ENCODE measurements around the gene CTIF. TPM values are rescaled to one million over a fixed set of nuclear protein-coding genes. Genes with fewer than 3 reads are reported as not detected.
A peak's percentile ranks its signal among the peaks of the same experiment; 100 is the strongest.

Gene CTIF
- polyA plus RNA-seq, 10 donors: 25.4 to 43.6 (median 34.2) TPM

GRCh38 chr18:48530399-48531081 is 8.3 kb upstream of the CTIF start:
- no peak for DNase-seq

- no peak for DNase-seq
Observed at GRCh38 chr18:48531082-48531403, 7.8 kb upstream of the CTIF start.

GRCh38 chr18:48531908-48532307 is 6.9 kb upstream of the CTIF start:
- DNase-seq: no peak

GRCh38 chr18:48533340-48534070 is 5.3 kb upstream of the CTIF start:
- DNase-seq: no peak

- DNase-seq: no peak
Observed at GRCh38 chr18:48534364-48534763, 4.5 kb upstream of the CTIF start.

GRCh38 chr18:48535956-48536355 is 2.9 kb upstream of the CTIF start:
- no peak for DNase-seq

- no peak for DNase-seq
Observed at GRCh38 chr18:48536516-48536915, 2.3 kb upstream of the CTIF start.

GRCh38 chr18:48539406-48540250 is 797 bp downstream of the CTIF start:
- DNase-seq: peak; percentile 38 to 89 (median 62)

- peak; percentile 66 to 88 (median 71) for DNase-seq
Observed at GRCh38 chr18:48540251-48541025, 1.6 kb downstream of the CTIF start.

- DNase-seq: peak; percentile 68 to 90 (median 73)
Observed at GRCh38 chr18:48541026-48541746, 2.4 kb downstream of the CTIF start.

- DNase-seq: no peak
Observed at GRCh38 chr18:48541747-48542400, 3.0 kb downstream of the CTIF start.

GRCh38 chr18:48542513-48543181 is 3.8 kb downstream of the CTIF start:
- DNase-seq: no peak

- DNase-seq: no peak
Observed at GRCh38 chr18:48543228-48543627, 4.4 kb downstream of the CTIF start.

- no peak for DNase-seq
Observed at GRCh38 chr18:48544116-48544515, 5.3 kb downstream of the CTIF start.

- no peak for DNase-seq
Observed at GRCh38 chr18:48544661-48545415, 6.0 kb downstream of the CTIF start.

GRCh38 chr18:48545757-48546321 is 7.0 kb downstream of the CTIF start:
- DNase-seq: peak; percentile 64 to 84 (median 71)

- peak in 1 of 3 donors; percentile 53 for DNase-seq
Observed at GRCh38 chr18:48546396-48546795, 7.6 kb downstream of the CTIF start.

- DNase-seq: peak in 1 of 3 donors; percentile 61
Observed at GRCh38 chr18:48547531-48547981, 8.7 kb downstream of the CTIF start.
